Central memory CD8-positive, alpha-beta T cell (primary cell): Measurements from ENCODE around the gene CHCHD4.

Experiments
- ATAC-seq: fragments of 150-1000 bp; cut with Tn5 transposase; replicated peaks from 2 replicates; pipeline ENCODE4 v1.10.0; 2022; ENCODE audit warnings: mild to moderate bottlenecking, moderate FRiP score, moderate number of reproducible peaks; ENCODE audit not compliant: poor library complexity, severe bottlenecking; ENCODE audit errors: extremely low read depth
- DNase-seq, 2 donors: peaks; one replicate each; pipeline ENCODE4 v3.0.0; 2021; ENCODE audit warnings: low spot score in 2 of 2
- H3K27ac Mint-ChIP-seq: one replicate; pipeline ENCODE4 v1.8.0; 2022; ENCODE audit warnings: low read depth, mild to moderate bottlenecking, moderate library complexity, mixed read lengths
- H3K27me3 Mint-ChIP-seq: one replicate; pipeline ENCODE4 v1.8.0; 2022; ENCODE audit warnings: mixed read lengths
- H3K36me3 Mint-ChIP-seq: one replicate; pipeline ENCODE4 v1.8.0; 2022; ENCODE audit warnings: mild to moderate bottlenecking, moderate library complexity, mixed read lengths; ENCODE audit not compliant: insufficient read depth
- H3K4me1 Mint-ChIP-seq: one replicate; pipeline ENCODE4 v1.8.0; 2022; ENCODE audit warnings: mixed read lengths
- H3K4me3 Mint-ChIP-seq: one replicate; pipeline ENCODE4 v1.8.0; 2022; ENCODE audit warnings: mild to moderate bottlenecking, moderate library complexity, mixed read lengths
- H3K9me3 Mint-ChIP-seq: one replicate; pipeline ENCODE4 v1.8.0; 2022; ENCODE audit warnings: mixed read lengths

The CHCHD4 gene

GRCh38 chr3:14146381-14147065, 21.9 kb upstream of the CHCHD4 start:
- peaks cover 55% of the 10 kb centered on the region for H3K4me1 Mint-ChIP-seq
- H3K27me3 Mint-ChIP-seq = no peaks in the 10 kb centered on the region
- peak overlapping the region; percentile 99 for H3K27ac Mint-ChIP-seq
- no peak overlapping the region for H3K4me3 Mint-ChIP-seq
- ATAC-seq (no peak), DNase-seq (no peak)
- no peaks in the 10 kb centered on the region for H3K9me3 Mint-ChIP-seq
- peaks cover 52% of the 10 kb centered on the region for H3K36me3 Mint-ChIP-seq

DNA sequence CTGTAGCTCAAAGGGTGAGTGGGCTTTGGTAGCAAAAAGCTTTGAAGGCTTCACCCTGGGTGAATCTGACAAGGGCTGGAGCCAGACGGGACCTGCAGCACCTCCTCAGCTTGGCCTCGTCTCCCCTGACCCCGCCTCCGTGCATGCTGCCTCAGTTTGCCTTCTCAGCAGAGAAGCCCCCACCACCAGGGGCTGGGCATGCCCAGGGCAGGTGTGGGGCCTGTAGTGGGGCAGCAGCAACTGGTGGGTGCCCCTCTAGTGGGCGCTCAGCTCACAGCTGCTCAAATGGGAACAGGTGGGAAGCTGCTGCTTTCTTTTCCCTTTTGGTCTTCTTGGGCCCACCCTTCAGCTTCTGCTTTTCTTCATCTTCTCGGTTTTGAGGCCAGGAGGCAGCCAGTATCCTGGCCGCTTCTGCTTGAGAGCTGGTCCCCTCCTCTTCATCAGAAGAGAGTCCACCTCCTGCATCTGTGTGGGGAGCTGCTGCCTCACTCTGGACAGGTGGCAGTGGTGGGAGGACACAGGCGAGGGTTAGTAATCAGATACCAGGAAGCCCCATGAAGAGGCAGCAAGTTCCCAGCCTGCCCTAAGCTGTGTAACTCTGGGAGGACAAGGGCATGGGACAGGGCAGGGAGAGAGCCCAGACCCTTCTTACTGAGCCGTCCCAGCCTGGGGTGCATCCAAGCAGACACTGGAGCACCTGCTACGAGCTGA, 21.2 kb upstream of the CHCHD4 start:
- H3K36me3 Mint-ChIP-seq = peaks cover 50% of the 10 kb centered on the region
- peak overlapping the region; percentile 99 for H3K27ac Mint-ChIP-seq
- H3K27me3 Mint-ChIP-seq = no peaks in the 10 kb centered on the region
- ATAC-seq (no peak), DNase-seq (no peak)
- no peaks in the 10 kb centered on the region for H3K9me3 Mint-ChIP-seq
- no peak overlapping the region for H3K4me3 Mint-ChIP-seq
- H3K4me1 Mint-ChIP-seq = peaks cover 59% of the 10 kb centered on the region

GRCh38 chr3:14145236-14145635, 20.6 kb upstream of the CHCHD4 start:
- peak overlapping the region; percentile 99 for H3K27ac Mint-ChIP-seq
- no peak for DNase-seq
- peaks cover 61% of the 10 kb centered on the region for H3K4me1 Mint-ChIP-seq
- H3K4me3 Mint-ChIP-seq = peak overlapping the region; percentile 74
- no peak for ATAC-seq
- H3K9me3 Mint-ChIP-seq = no peaks in the 10 kb centered on the region
- H3K27me3 Mint-ChIP-seq = no peaks in the 10 kb centered on the region
- peaks cover 48% of the 10 kb centered on the region for H3K36me3 Mint-ChIP-seq

DNA sequence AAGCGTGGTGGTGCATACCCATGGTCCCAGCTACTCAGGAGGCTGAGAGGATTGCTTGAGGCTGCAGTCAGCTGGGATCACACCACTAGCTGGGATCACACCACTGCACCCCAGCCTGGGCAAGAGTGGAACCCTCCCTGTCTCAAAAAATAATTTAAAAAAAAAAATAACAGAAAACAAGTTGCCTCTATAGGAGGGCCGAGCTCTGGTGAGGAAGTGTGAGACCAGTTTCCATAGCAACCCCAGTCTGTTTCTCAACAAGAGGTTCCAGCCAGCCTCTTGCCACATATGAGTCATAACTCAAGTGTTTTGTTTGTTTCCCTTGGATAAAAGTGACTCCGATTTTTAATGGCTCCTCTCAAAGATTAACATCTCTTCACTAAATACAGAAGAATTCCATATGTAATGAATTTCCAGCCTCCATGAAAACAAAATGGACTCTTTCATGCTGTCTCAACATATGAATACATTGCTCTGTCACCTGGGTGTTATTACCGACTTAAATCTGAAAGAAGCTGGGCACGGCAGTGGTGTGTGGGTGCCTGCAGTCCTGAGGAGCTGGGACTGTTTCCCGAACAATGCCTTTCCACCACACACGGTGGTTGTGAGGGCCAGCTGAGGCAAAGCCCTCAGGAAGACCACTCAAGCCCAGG, 19.9 kb upstream of the CHCHD4 start:
- DNase-seq (peak; percentile 50 to 84), ATAC-seq (peak; percentile 71)
- Mint-ChIP-seq H3K27ac (peak overlapping the region; percentile 99), H3K4me3 (peak overlapping the region; percentile 74), H3K27me3 (no peaks in the 10 kb centered on the region), H3K36me3 (peaks cover 47% of the 10 kb centered on the region), H3K4me1 (peaks cover 63% of the 10 kb centered on the region), H3K9me3 (no peaks in the 10 kb centered on the region)

GRCh38 chr3:14143271-14144225, 18.9 kb upstream of the CHCHD4 start:
- H3K4me1 Mint-ChIP-seq = peaks cover 63% of the 10 kb centered on the region
- H3K36me3 Mint-ChIP-seq = peaks cover 49% of the 10 kb centered on the region
- peak overlapping the region; percentile 99 for H3K27ac Mint-ChIP-seq
- ATAC-seq (no peak), DNase-seq (no peak)
- no peaks in the 10 kb centered on the region for H3K9me3 Mint-ChIP-seq
- H3K4me3 Mint-ChIP-seq = peak overlapping the region; percentile 74
- no peaks in the 10 kb centered on the region for H3K27me3 Mint-ChIP-seq

GRCh38 chr3:14142567-14143270, 18.0 kb upstream of the CHCHD4 start:
- Mint-ChIP-seq H3K9me3 (no peaks in the 10 kb centered on the region), H3K27ac (peak overlapping the region; percentile 99), H3K36me3 (peaks cover 50% of the 10 kb centered on the region), H3K27me3 (no peaks in the 10 kb centered on the region), H3K4me1 (peaks cover 63% of the 10 kb centered on the region), H3K4me3 (peak overlapping the region; percentile 69)
- ATAC-seq (peak; percentile 65), DNase-seq (peak; percentile 48 to 76)

- no peak for DNase-seq
- peak overlapping the region; percentile 69 for H3K4me3 Mint-ChIP-seq
- peaks cover 45% of the 10 kb centered on the region for H3K36me3 Mint-ChIP-seq
- H3K9me3 Mint-ChIP-seq = no peaks in the 10 kb centered on the region
- H3K27me3 Mint-ChIP-seq = no peaks in the 10 kb centered on the region
- peak overlapping the region; percentile 99 for H3K27ac Mint-ChIP-seq
- peaks cover 58% of the 10 kb centered on the region for H3K4me1 Mint-ChIP-seq
- ATAC-seq = no peak
These were observed 17.1 kb upstream of the CHCHD4 start for GRCh38 chr3:14141602-14142341.

DNA sequence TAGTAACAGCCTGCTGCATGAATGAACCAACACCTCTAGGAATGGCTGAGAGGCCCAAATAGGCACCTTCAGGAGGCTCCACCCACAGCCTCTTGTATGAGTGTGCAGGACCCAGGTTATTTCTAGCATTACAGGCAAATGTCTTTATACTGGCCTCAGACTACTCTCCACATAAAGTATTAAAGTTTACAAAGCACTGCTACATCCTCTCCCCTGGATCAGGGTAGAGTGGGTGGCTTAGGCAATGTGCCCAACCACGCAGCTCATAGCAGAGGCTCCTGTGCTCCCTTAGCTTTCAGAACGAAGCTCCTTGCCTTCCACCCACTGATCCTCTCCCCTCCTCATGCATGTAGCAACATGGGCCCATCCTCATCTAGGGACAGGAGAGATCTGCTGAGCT, 16.5 kb upstream of the CHCHD4 start:
- peak overlapping the region; percentile 69 for H3K4me3 Mint-ChIP-seq
- H3K9me3 Mint-ChIP-seq = no peaks in the 10 kb centered on the region
- H3K4me1 Mint-ChIP-seq = peaks cover 52% of the 10 kb centered on the region
- no peaks in the 10 kb centered on the region for H3K27me3 Mint-ChIP-seq
- peaks cover 47% of the 10 kb centered on the region for H3K36me3 Mint-ChIP-seq
- no peak for DNase-seq
- ATAC-seq = no peak
- peak overlapping the region; percentile 99 for H3K27ac Mint-ChIP-seq

GRCh38 chr3:14140668-14141067, 16.0 kb upstream of the CHCHD4 start:
- Mint-ChIP-seq H3K36me3 (peaks cover 49% of the 10 kb centered on the region), H3K27ac (peak overlapping the region; percentile 99), H3K27me3 (no peaks in the 10 kb centered on the region), H3K9me3 (no peaks in the 10 kb centered on the region), H3K4me3 (no peak overlapping the region), H3K4me1 (peaks cover 47% of the 10 kb centered on the region)
- ATAC-seq = no peak
- DNase-seq = no peak

- peaks cover 52% of the 10 kb centered on the region for H3K36me3 Mint-ChIP-seq
- ATAC-seq (no peak), DNase-seq (no peak)
- H3K27me3 Mint-ChIP-seq = no peaks in the 10 kb centered on the region
- H3K9me3 Mint-ChIP-seq = no peaks in the 10 kb centered on the region
- H3K4me3 Mint-ChIP-seq = no peak overlapping the region
- H3K4me1 Mint-ChIP-seq = peaks cover 38% of the 10 kb centered on the region
- peak overlapping the region; percentile 76 for H3K27ac Mint-ChIP-seq
These were observed 15.1 kb upstream of the CHCHD4 start for GRCh38 chr3:14139771-14140170.

- H3K36me3 Mint-ChIP-seq = peaks cover 50% of the 10 kb centered on the region
- H3K9me3 Mint-ChIP-seq = no peaks in the 10 kb centered on the region
- ATAC-seq (no peak), DNase-seq (no peak)
- no peaks in the 10 kb centered on the region for H3K27me3 Mint-ChIP-seq
- peaks cover 31% of the 10 kb centered on the region for H3K4me1 Mint-ChIP-seq
- H3K4me3 Mint-ChIP-seq = no peak overlapping the region
- peak overlapping the region; percentile 76 for H3K27ac Mint-ChIP-seq
These were observed 14.4 kb upstream of the CHCHD4 start for GRCh38 chr3:14138878-14139655.
